ENCODE data around the gene RTN4IP1.
"Not testable (repeated sequence)": the region's sequence is repeated elsewhere in the genome, so short reads cannot be mapped to it uniquely, and the experiment has no call there.

Gene RTN4IP1

GRCh38 chr6:106639812-106640211, 10.5 kb upstream of the RTN4IP1 start:
- no peaks in the 10 kb centered on the region for H3K27me3 Mint-ChIP-seq
- no peaks in the 10 kb centered on the region for H3K9me3 Mint-ChIP-seq
- H3K4me1 Mint-ChIP-seq (ENCODE audit: low read depth), result peaks cover 41% of the 10 kb centered on the region
- H3K27ac Mint-ChIP-seq, result peak overlapping the region; percentile 41
- H3K36me3 Mint-ChIP-seq (ENCODE audit: low read depth), result peaks cover 41% of the 10 kb centered on the region
- intact Hi-C loops (cut with micrococcal nuclease), result no loop called here
- H3K4me3 Mint-ChIP-seq, result no peak overlapping the region

- no peak overlapping the region for H3K4me3 Mint-ChIP-seq
- no peaks in the 10 kb centered on the region for H3K27me3 Mint-ChIP-seq
- H3K27ac Mint-ChIP-seq, result peak overlapping the region; percentile 81
- no peaks in the 10 kb centered on the region for H3K9me3 Mint-ChIP-seq
- H3K4me1 Mint-ChIP-seq (ENCODE audit: low read depth), result peaks cover 50% of the 10 kb centered on the region
- peaks cover 28% of the 10 kb centered on the region for H3K36me3 Mint-ChIP-seq (ENCODE audit: low read depth)
- intact Hi-C loops (cut with micrococcal nuclease), result loop anchor here (1.0 kb wide), 1 partner anchor 9 kb away; the partner anchor contains the start of genes QRSL1 and RTN4IP1
Observed at GRCh38 chr6:106637717-106638341, 8.5 kb upstream of the RTN4IP1 start.

- peak overlapping the region; percentile 53 for H3K4me3 Mint-ChIP-seq
- H3K27me3 Mint-ChIP-seq, result no peaks in the 10 kb centered on the region
- peaks cover 50% of the 10 kb centered on the region for H3K4me1 Mint-ChIP-seq (ENCODE audit: low read depth)
- H3K27ac Mint-ChIP-seq, result peak overlapping the region; percentile 81
- no peaks in the 10 kb centered on the region for H3K9me3 Mint-ChIP-seq
- H3K36me3 Mint-ChIP-seq (ENCODE audit: low read depth), result peaks cover 25% of the 10 kb centered on the region
- intact Hi-C loops (cut with micrococcal nuclease), result loop anchor here (1.0 kb wide), 1 partner anchor 8 kb away; the partner anchor contains the start of genes QRSL1 and RTN4IP1
Observed at GRCh38 chr6:106637051-106637716, 7.9 kb upstream of the RTN4IP1 start.

- H3K4me3 Mint-ChIP-seq, result no peak overlapping the region
- H3K27ac Mint-ChIP-seq, result no peak overlapping the region
- H3K9me3 Mint-ChIP-seq, result no peaks in the 10 kb centered on the region
- H3K4me1 Mint-ChIP-seq (ENCODE audit: low read depth), result peaks cover 53% of the 10 kb centered on the region
- H3K36me3 Mint-ChIP-seq (ENCODE audit: low read depth), result peaks cover 17% of the 10 kb centered on the region
- no peaks in the 10 kb centered on the region for H3K27me3 Mint-ChIP-seq
- intact Hi-C loops (cut with micrococcal nuclease), result no loop called here
Observed at GRCh38 chr6:106634565-106634964, 5.3 kb upstream of the RTN4IP1 start.

- Mint-ChIP-seq H3K4me3 (no peak overlapping the region), H3K4me1 (ENCODE audit: low read depth) (peaks cover 25% of the 10 kb centered on the region), H3K36me3 (ENCODE audit: low read depth) (peaks cover 22% of the 10 kb centered on the region), H3K9me3 (no peaks in the 10 kb centered on the region), H3K27me3 (no peaks in the 10 kb centered on the region), H3K27ac (no peak overlapping the region)
- intact Hi-C loops (cut with micrococcal nuclease), result no loop called here
Observed at GRCh38 chr6:106631346-106631745, 2.0 kb upstream of the RTN4IP1 start.

- intact Hi-C loops (cut with micrococcal nuclease), result no loop called here
- H3K4me1 Mint-ChIP-seq (ENCODE audit: low read depth), result peaks cover 24% of the 10 kb centered on the region
Observed at GRCh38 chr6:106630366-106630765, 1.1 kb upstream of the RTN4IP1 start.

GRCh38 chr6:106629859-106630163, 513 bp upstream of the RTN4IP1 start:
- peak overlapping the region; percentile 91 for H3K27ac Mint-ChIP-seq
- H3K4me1 Mint-ChIP-seq (ENCODE audit: low read depth), result peaks cover 19% of the 10 kb centered on the region
- H3K4me3 Mint-ChIP-seq, result peak overlapping the region; percentile 81
- intact Hi-C loops (cut with micrococcal nuclease), result loop anchor here (1.0 kb wide), 1 partner anchor 7 kb away; no protein-coding TSS in a partner anchor
- H3K9me3 Mint-ChIP-seq, result no peaks in the 10 kb centered on the region
- no peaks in the 10 kb centered on the region for H3K27me3 Mint-ChIP-seq
- peaks cover 22% of the 10 kb centered on the region for H3K36me3 Mint-ChIP-seq (ENCODE audit: low read depth)

More at GRCh38 chr6:106630366-106630765, 1.1 kb upstream of the RTN4IP1 start:
- peaks cover 22% of the 10 kb centered on the region for H3K36me3 Mint-ChIP-seq (ENCODE audit: low read depth)
- H3K27ac Mint-ChIP-seq, result peak overlapping the region; percentile 91
- H3K27me3 Mint-ChIP-seq, result no peaks in the 10 kb centered on the region
- H3K4me3 Mint-ChIP-seq, result peak overlapping the region; percentile 81
- H3K9me3 Mint-ChIP-seq, result no peaks in the 10 kb centered on the region

GRCh38 chr6:106628658-106629102, 618 bp downstream of the RTN4IP1 start:
- peaks cover 16% of the 10 kb centered on the region for H3K36me3 Mint-ChIP-seq (ENCODE audit: low read depth)
- H3K27ac Mint-ChIP-seq, result peak overlapping the region; percentile 91
- H3K9me3 Mint-ChIP-seq, result no peaks in the 10 kb centered on the region
- H3K4me1 Mint-ChIP-seq (ENCODE audit: low read depth), result peaks cover 9% of the 10 kb centered on the region
- no peaks in the 10 kb centered on the region for H3K27me3 Mint-ChIP-seq
- intact Hi-C loops (cut with micrococcal nuclease), result loop anchor here (1.0 kb wide), 1 partner anchor 9 kb away; no protein-coding TSS in a partner anchor
- H3K4me3 Mint-ChIP-seq, result peak overlapping the region; percentile 81

- H3K9me3 Mint-ChIP-seq; H3K27me3 Mint-ChIP-seq; intact Hi-C loops (cut with micrococcal nuclease); H3K4me1 Mint-ChIP-seq (ENCODE audit: low read depth); H3K27ac Mint-ChIP-seq: not testable (repeated sequence)
- Mint-ChIP-seq H3K36me3 (ENCODE audit: low read depth) (peaks cover 18% of the 10 kb centered on the region), H3K4me3 (peak overlapping the region; percentile 39)
Observed at GRCh38 chr6:106627760-106628159, 1.5 kb downstream of the RTN4IP1 start.

GRCh38 chr6:106626485-106626884, 2.8 kb downstream of the RTN4IP1 start:
- peaks cover 6% of the 10 kb centered on the region for H3K9me3 Mint-ChIP-seq
- H3K36me3 Mint-ChIP-seq (ENCODE audit: low read depth), result peaks cover 25% of the 10 kb centered on the region
- intact Hi-C loops (cut with micrococcal nuclease), result no loop called here
- no peaks in the 10 kb centered on the region for H3K27me3 Mint-ChIP-seq
- peaks cover 9% of the 10 kb centered on the region for H3K4me1 Mint-ChIP-seq (ENCODE audit: low read depth)
- H3K27ac Mint-ChIP-seq, result no peak overlapping the region
- H3K4me3 Mint-ChIP-seq, result no peak overlapping the region

GRCh38 chr6:106623039-106623438, 6.3 kb downstream of the RTN4IP1 start:
- Mint-ChIP-seq H3K27me3 (no peaks in the 10 kb centered on the region), H3K9me3 (peaks cover 6% of the 10 kb centered on the region), H3K27ac (no peak overlapping the region), H3K4me1 (ENCODE audit: low read depth) (no peaks in the 10 kb centered on the region), H3K36me3 (ENCODE audit: low read depth) (peaks cover 30% of the 10 kb centered on the region), H3K4me3 (no peak overlapping the region)
- intact Hi-C loops (cut with micrococcal nuclease), result no loop called here

GRCh38 chr6:106622412-106622811, 6.9 kb downstream of the RTN4IP1 start:
- Mint-ChIP-seq H3K4me3 (no peak overlapping the region), H3K36me3 (ENCODE audit: low read depth) (peaks cover 33% of the 10 kb centered on the region), H3K9me3 (peaks cover 6% of the 10 kb centered on the region), H3K4me1 (ENCODE audit: low read depth) (no peaks in the 10 kb centered on the region), H3K27ac (no peak overlapping the region), H3K27me3 (no peaks in the 10 kb centered on the region)
- intact Hi-C loops (cut with micrococcal nuclease), result no loop called here

- intact Hi-C loops (cut with micrococcal nuclease), result no loop called here
- H3K4me1 Mint-ChIP-seq (ENCODE audit: low read depth), result no peaks in the 10 kb centered on the region
- no peak overlapping the region for H3K27ac Mint-ChIP-seq
- H3K4me3 Mint-ChIP-seq, result no peak overlapping the region
- no peaks in the 10 kb centered on the region for H3K27me3 Mint-ChIP-seq
- peaks cover 38% of the 10 kb centered on the region for H3K36me3 Mint-ChIP-seq (ENCODE audit: low read depth)
- H3K9me3 Mint-ChIP-seq, result peaks cover 6% of the 10 kb centered on the region
Observed at GRCh38 chr6:106620931-106621672, 8.2 kb downstream of the RTN4IP1 start.

GRCh38 chr6:106619223-106619622, 10.1 kb downstream of the RTN4IP1 start:
- Mint-ChIP-seq H3K4me3 (no peak overlapping the region), H3K9me3 (peaks cover 6% of the 10 kb centered on the region), H3K27me3 (no peaks in the 10 kb centered on the region), H3K36me3 (ENCODE audit: low read depth) (peaks cover 50% of the 10 kb centered on the region), H3K27ac (no peak overlapping the region), H3K4me1 (ENCODE audit: low read depth) (no peaks in the 10 kb centered on the region)
- intact Hi-C loops (cut with micrococcal nuclease), result no loop called here

Data from dendritic cell treated with granulocyte-macrophage colony-stimulating factor and Interleukin-4, amounts not matched to agents 40 ng/mL and 50 ng/mL, for 4 days (primary cell).